ENCODE data around the gene COL4A2. TPM values are rescaled to one million over a fixed set of nuclear protein-coding genes. Genes with fewer than 3 reads are reported as not detected.

Gene COL4A2
- polyA plus RNA-seq, 1 donor from 2014 or later, result not detected

DNA sequence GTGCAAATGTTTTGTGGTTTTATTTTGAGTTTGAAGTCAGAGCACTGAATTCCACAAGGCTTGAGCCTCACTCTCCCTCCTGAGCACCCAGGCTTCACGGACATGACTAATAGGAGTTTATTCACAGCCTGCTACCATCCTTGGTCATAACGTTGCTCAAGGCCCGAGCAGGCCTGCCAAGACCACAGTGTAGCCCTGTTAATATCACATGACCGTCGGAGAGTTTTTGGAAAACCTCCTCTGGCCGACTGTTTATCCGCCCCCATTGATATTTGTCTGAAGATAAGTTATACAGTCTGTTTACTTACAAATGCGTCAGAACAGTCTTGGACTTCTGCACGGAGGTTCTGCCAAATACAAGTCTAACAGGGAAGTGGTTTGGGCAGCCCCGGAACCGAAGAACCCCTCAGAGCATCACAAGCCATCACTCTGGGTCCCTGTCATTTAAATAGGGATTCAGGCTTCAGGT, 89.9 kb downstream of the COL4A2 start:
- no peaks in the 10 kb centered on the region for H3K36me3 Mint-ChIP-seq
- peaks cover 42% of the 10 kb centered on the region for H3K27me3 Mint-ChIP-seq
- H3K9me3 Mint-ChIP-seq, result no peaks in the 10 kb centered on the region
- H3K4me1 Mint-ChIP-seq, result no peaks in the 10 kb centered on the region
- no peak overlapping the region for H3K4me3 Mint-ChIP-seq
- H3K27ac Mint-ChIP-seq, result no peak overlapping the region

- Mint-ChIP-seq H3K9me3 (no peaks in the 10 kb centered on the region), H3K36me3 (no peaks in the 10 kb centered on the region), H3K27me3 (peaks cover 36% of the 10 kb centered on the region), H3K4me3 (no peak overlapping the region), H3K27ac (no peak overlapping the region), H3K4me1 (no peaks in the 10 kb centered on the region)
These were observed 90.5 kb downstream of the COL4A2 start for GRCh38 chr13:110397436-110398115.

- H3K4me3 Mint-ChIP-seq, result no peak overlapping the region
- H3K27me3 Mint-ChIP-seq, result peaks cover 33% of the 10 kb centered on the region
- no peak overlapping the region for H3K27ac Mint-ChIP-seq
- no peaks in the 10 kb centered on the region for H3K4me1 Mint-ChIP-seq
- H3K36me3 Mint-ChIP-seq, result no peaks in the 10 kb centered on the region
- no peaks in the 10 kb centered on the region for H3K9me3 Mint-ChIP-seq
These were observed 91.8 kb downstream of the COL4A2 start for GRCh38 chr13:110398564-110399507.

DNA sequence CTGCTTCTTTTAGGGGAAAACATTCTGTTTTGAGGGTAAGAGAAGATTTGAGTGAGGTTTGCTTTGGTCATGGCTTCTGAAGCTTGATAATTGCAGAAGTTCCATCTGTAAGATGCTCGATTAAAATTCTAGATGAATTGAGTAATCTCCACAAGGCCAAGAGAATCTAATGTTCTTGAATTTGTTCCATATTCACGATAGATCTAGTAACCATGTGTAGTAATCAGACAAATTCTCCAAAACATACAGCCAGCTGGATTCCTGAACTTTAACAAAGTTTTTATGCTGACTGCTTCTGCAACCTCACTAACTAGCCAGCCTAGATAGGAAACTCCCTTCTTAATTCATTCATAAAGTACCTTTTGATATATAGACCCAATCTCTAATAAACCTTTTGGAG, 92.7 kb downstream of the COL4A2 start:
- Mint-ChIP-seq H3K4me1 (no peaks in the 10 kb centered on the region), H3K9me3 (no peaks in the 10 kb centered on the region), H3K27ac (no peak overlapping the region), H3K27me3 (peaks cover 27% of the 10 kb centered on the region), H3K36me3 (no peaks in the 10 kb centered on the region), H3K4me3 (no peak overlapping the region)

GRCh38 chr13:110400786-110401533, 93.9 kb downstream of the COL4A2 start:
- Mint-ChIP-seq H3K36me3 (no peaks in the 10 kb centered on the region), H3K4me1 (no peaks in the 10 kb centered on the region), H3K27me3 (peaks cover 24% of the 10 kb centered on the region), H3K4me3 (no peak overlapping the region), H3K27ac (no peak overlapping the region), H3K9me3 (no peaks in the 10 kb centered on the region)

GRCh38 chr13:110402299-110403069, 95.4 kb downstream of the COL4A2 start:
- H3K36me3 Mint-ChIP-seq, result no peaks in the 10 kb centered on the region
- no peak overlapping the region for H3K4me3 Mint-ChIP-seq
- H3K27ac Mint-ChIP-seq, result no peak overlapping the region
- H3K27me3 Mint-ChIP-seq, result peaks cover 20% of the 10 kb centered on the region
- H3K9me3 Mint-ChIP-seq, result no peaks in the 10 kb centered on the region
- no peaks in the 10 kb centered on the region for H3K4me1 Mint-ChIP-seq

- Mint-ChIP-seq H3K27ac (no peak overlapping the region), H3K9me3 (no peaks in the 10 kb centered on the region), H3K4me1 (no peaks in the 10 kb centered on the region), H3K27me3 (peaks cover 20% of the 10 kb centered on the region), H3K36me3 (no peaks in the 10 kb centered on the region), H3K4me3 (no peak overlapping the region)
These were observed 96.2 kb downstream of the COL4A2 start for GRCh38 chr13:110403315-110403714.

DNA sequence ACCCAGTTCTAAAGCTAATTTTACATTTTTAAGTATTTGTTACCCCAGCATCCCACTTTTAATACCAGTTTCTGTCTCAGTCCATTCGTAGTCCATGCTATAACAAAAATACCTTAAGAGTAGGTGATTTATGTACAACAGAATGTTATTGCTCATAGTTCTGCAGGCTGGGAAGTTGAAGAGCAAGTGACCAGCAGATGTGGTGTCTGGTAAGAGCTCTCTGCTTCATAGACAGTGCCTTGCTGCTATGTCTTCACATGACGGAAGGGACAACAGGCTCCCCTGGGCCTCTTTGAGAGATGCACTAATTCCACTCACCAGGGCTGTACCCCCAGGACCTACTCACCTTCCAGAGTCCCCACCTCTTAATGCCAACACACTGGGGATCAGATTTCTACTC, 96.6 kb downstream of the COL4A2 start:
- no peaks in the 10 kb centered on the region for H3K36me3 Mint-ChIP-seq
- peaks cover 19% of the 10 kb centered on the region for H3K27me3 Mint-ChIP-seq
- no peak overlapping the region for H3K4me3 Mint-ChIP-seq
- no peaks in the 10 kb centered on the region for H3K9me3 Mint-ChIP-seq
- no peaks in the 10 kb centered on the region for H3K4me1 Mint-ChIP-seq
- H3K27ac Mint-ChIP-seq, result no peak overlapping the region

- Mint-ChIP-seq H3K27me3 (peaks cover 19% of the 10 kb centered on the region), H3K4me1 (no peaks in the 10 kb centered on the region), H3K36me3 (no peaks in the 10 kb centered on the region), H3K9me3 (no peaks in the 10 kb centered on the region), H3K27ac (no peak overlapping the region), H3K4me3 (no peak overlapping the region)
These were observed 97.2 kb downstream of the COL4A2 start for GRCh38 chr13:110404321-110404720.

- Mint-ChIP-seq H3K4me1 (no peaks in the 10 kb centered on the region), H3K4me3 (no peak overlapping the region), H3K36me3 (no peaks in the 10 kb centered on the region), H3K27ac (peak overlapping the region in 1 of 3 donors; percentile 53), H3K27me3 (peaks cover 21% of the 10 kb centered on the region), H3K9me3 (no peaks in the 10 kb centered on the region)
These were observed 98.7 kb downstream of the COL4A2 start for GRCh38 chr13:110405597-110406450.

DNA sequence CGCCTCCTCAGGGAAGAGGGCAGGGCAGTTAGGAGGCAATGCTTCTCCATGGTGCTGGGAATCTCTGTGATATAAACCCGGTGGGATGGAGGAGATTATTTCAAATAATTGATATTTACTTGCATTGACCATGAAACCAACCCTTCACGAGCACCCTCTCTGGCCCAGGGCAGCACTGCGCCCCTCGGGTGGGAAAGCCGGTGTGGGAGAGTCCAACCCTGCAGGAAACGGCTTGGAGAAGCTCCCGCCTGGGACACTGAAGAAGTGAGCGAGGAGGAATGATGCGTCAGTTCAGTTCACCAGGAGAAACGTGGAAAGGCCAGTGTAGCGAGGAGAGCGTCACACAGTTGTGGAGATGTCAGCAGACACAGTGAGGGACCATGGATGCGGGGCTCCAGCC, 99.9 kb downstream of the COL4A2 start:
- no peaks in the 10 kb centered on the region for H3K36me3 Mint-ChIP-seq
- H3K4me1 Mint-ChIP-seq, result peaks cover 0 to under 1% (median 0%) of the 10 kb centered on the region in 3 donors
- peaks cover 23% of the 10 kb centered on the region for H3K27me3 Mint-ChIP-seq
- no peaks in the 10 kb centered on the region for H3K9me3 Mint-ChIP-seq
- no peak overlapping the region for H3K4me3 Mint-ChIP-seq
- H3K27ac Mint-ChIP-seq, result no peak overlapping the region

DNA sequence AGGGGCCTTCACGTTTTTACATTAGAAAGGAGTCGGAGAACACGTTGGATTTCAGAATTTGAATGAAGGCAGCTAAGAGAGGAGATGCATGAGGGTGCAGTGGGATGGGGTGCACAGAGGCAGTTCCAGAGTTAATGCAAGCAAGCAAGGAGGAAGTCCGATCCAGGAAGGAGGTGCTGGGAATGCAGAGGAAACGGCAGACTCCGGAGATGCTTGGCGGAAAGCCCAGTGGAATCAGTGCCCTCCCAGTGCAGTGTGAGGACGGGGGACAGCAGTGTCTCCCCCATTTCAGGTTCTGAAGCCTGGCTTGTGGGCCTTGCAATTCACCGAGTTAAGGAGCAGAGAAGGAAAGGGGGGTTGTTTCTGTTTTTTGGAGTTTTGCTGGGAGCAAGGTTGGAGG, 100.4 kb downstream of the COL4A2 start:
- Mint-ChIP-seq H3K4me3 (no peak overlapping the region), H3K36me3 (no peaks in the 10 kb centered on the region), H3K27me3 (peaks cover 23% of the 10 kb centered on the region), H3K4me1 (peaks cover 0 to 4% (median 0%) of the 10 kb centered on the region in 3 donors), H3K9me3 (no peaks in the 10 kb centered on the region), H3K27ac (no peak overlapping the region)

- H3K27me3 Mint-ChIP-seq, result peaks cover 23% of the 10 kb centered on the region
- H3K27ac Mint-ChIP-seq, result no peak overlapping the region
- no peak overlapping the region for H3K4me3 Mint-ChIP-seq
- no peaks in the 10 kb centered on the region for H3K9me3 Mint-ChIP-seq
- peaks cover 0 to 4% (median 0%) of the 10 kb centered on the region in 3 donors for H3K4me1 Mint-ChIP-seq
- no peaks in the 10 kb centered on the region for H3K36me3 Mint-ChIP-seq
These were observed 101.2 kb downstream of the COL4A2 start for GRCh38 chr13:110408286-110408685.

- Mint-ChIP-seq H3K4me3 (no peak overlapping the region), H3K36me3 (no peaks in the 10 kb centered on the region), H3K27ac (no peak overlapping the region), H3K27me3 (peaks cover 24% of the 10 kb centered on the region), H3K9me3 (no peaks in the 10 kb centered on the region), H3K4me1 (peaks cover 0 to 4% (median 0%) of the 10 kb centered on the region in 3 donors)
These were observed 102.5 kb downstream of the COL4A2 start for GRCh38 chr13:110409581-110409992.
